ENCODE measurements around the gene CMTM1.
"Not testable (repeated sequence)": the region's sequence is repeated elsewhere in the genome, so short reads cannot be mapped to it uniquely, and the experiment has no call there.

Gene CMTM1

GRCh38 chr16:66563574-66564334, 2.5 kb upstream of the CMTM1 start:
- DNase-seq: no peak

GRCh38 chr16:66567270-66567669, 1.0 kb downstream of the CMTM1 start:
- not testable (repeated sequence) for DNase-seq

- DNase-seq: no peak
These were observed 2.1 kb downstream of the CMTM1 start for GRCh38 chr16:66568355-66568754.

GRCh38 chr16:66569131-66569530, 2.9 kb downstream of the CMTM1 start:
- DNase-seq: no peak

GRCh38 chr16:66569827-66570405, 3.7 kb downstream of the CMTM1 start:
- DNase-seq: no peak

GRCh38 chr16:66572356-66572755, 6.1 kb downstream of the CMTM1 start:
- DNase-seq: no peak

- no peak for DNase-seq
These were observed 7.8 kb downstream of the CMTM1 start for GRCh38 chr16:66574081-66574480.

- no peak for DNase-seq
These were observed 8.3 kb downstream of the CMTM1 start for GRCh38 chr16:66574531-66574930.

GRCh38 chr16:66575060-66575459, 8.8 kb downstream of the CMTM1 start:
- no peak for DNase-seq

GRCh38 chr16:66576296-66576695, 10.1 kb downstream of the CMTM1 start:
- DNase-seq: no peak

GRCh38 chr16:66578651-66579531, 12.7 kb downstream of the CMTM1 start, which contains the start of gene CMTM2:
TSS of gene CMTM2 (plus strand) at chr16:66579463. CDS start at chr16:66579608, 145 bp downstream.
- peak in 1 of 2 experiments; percentile 39 for DNase-seq

- DNase-seq: peak; percentile 50 to 61
These were observed 14.5 kb downstream of the CMTM1 start for GRCh38 chr16:66580605-66581209.

GRCh38 chr16:66581246-66581952, 15.2 kb downstream of the CMTM1 start:
- DNase-seq: no peak

GRCh38 chr16:66585481-66586239, 19.4 kb downstream of the CMTM1 start:
- DNase-seq: no peak

GRCh38 chr16:66587881-66588600, 21.8 kb downstream of the CMTM1 start:
- DNase-seq: no peak

GRCh38 chr16:66588981-66589713, 22.9 kb downstream of the CMTM1 start:
- DNase-seq: no peak

- no peak for DNase-seq
These were observed 24.1 kb downstream of the CMTM1 start for GRCh38 chr16:66590322-66590721.

GRCh38 chr16:66591018-66591417, 24.8 kb downstream of the CMTM1 start:
- no peak for DNase-seq

- no peak for DNase-seq
These were observed 26.0 kb downstream of the CMTM1 start for GRCh38 chr16:66592241-66592640.

GRCh38 chr16:66592814-66593213, 26.6 kb downstream of the CMTM1 start:
- DNase-seq: no peak

Data from NCI-H524 (cell line).